Suprapubic skin (tissue), 4 donors: ENCODE measurements around the gene ABI3BP.

Source experiments
- CTCF ChIP-seq, 2 donors: fragments of 200-600 bp in 1 of 2; fragments of 450-650 bp in 1 of 2; sonication (generic) in 1 of 2; IDR thresholded peaks; one replicate each; pipeline ENCODE4 v1.5.1; 2016 to 2019; ENCODE audit warnings: antibody characterized with exemption in 2 of 2, mild to moderate bottlenecking in 1 of 2, moderate library complexity in 1 of 2
- EP300 ChIP-seq: sonication (generic); formaldehyde crosslinking; IDR thresholded peaks from one replicate; pipeline ENCODE4 v1.6.1; 2017; ENCODE audit warnings: antibody characterized with exemption
- POLR2A ChIP-seq, 2 donors: fragments of 450-650 bp; IDR thresholded peaks; one replicate each; pipeline ENCODE4 v1.6.1; 2017; ENCODE audit warnings: antibody characterized with exemption in 2 of 2, mild to moderate bottlenecking in 2 of 2, moderate library complexity in 2 of 2
- POLR2AphosphoS5 ChIP-seq, 3 donors: sonication (generic); formaldehyde crosslinking; IDR thresholded peaks; one replicate each; pipeline ENCODE4 v1.6.1; 2017; ENCODE audit warnings: antibody characterized with exemption in 3 of 3

- TF ChIP-seq CTCF (IDR thresholded peaks at IDR 0.05) (no peak), POLR2A (IDR thresholded peaks at IDR 0.05) (no peak), EP300 (no peak), POLR2AphosphoS5 (IDR thresholded peaks at IDR 0.05) (no peak)
Observed at GRCh38 chr3:100875239-100875638, 118.0 kb downstream of the ABI3BP start.
